HG02981 (cell line): Measurements from ENCODE around the gene LEFTY1.

Experiments
- ATAC-seq: cut with Tn5 transposase; IDR thresholded peaks from one replicate; pipeline ENCODE4 v1.9.1; 2021; ENCODE audit warnings: mild to moderate bottlenecking, moderate library complexity; ENCODE audit not compliant: unreplicated experiment

Gene LEFTY1

GRCh38 chr1:225874431-225874830, 14.5 kb downstream of the LEFTY1 start:
- ATAC-seq: no peak

- ATAC-seq: no peak
Observed at GRCh38 chr1:225873281-225873850, 15.6 kb downstream of the LEFTY1 start.

DNA sequence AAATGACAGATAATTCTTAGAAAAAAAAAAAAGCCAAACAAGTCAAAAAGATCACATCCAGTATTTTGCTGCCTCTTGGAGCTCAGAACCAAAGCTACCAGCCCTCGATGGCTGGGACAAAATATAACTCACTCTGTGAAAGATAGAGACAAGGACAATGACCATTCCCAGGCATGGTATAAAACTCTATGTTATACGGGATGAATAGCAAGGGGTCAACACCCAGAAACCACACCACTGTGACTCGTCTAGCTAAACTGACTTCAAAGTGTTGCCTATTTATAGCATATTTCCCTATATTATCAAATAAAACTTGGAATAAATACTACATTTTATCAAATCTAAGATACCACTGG, 16.9 kb downstream of the LEFTY1 start:
- ATAC-seq: no peak

DNA sequence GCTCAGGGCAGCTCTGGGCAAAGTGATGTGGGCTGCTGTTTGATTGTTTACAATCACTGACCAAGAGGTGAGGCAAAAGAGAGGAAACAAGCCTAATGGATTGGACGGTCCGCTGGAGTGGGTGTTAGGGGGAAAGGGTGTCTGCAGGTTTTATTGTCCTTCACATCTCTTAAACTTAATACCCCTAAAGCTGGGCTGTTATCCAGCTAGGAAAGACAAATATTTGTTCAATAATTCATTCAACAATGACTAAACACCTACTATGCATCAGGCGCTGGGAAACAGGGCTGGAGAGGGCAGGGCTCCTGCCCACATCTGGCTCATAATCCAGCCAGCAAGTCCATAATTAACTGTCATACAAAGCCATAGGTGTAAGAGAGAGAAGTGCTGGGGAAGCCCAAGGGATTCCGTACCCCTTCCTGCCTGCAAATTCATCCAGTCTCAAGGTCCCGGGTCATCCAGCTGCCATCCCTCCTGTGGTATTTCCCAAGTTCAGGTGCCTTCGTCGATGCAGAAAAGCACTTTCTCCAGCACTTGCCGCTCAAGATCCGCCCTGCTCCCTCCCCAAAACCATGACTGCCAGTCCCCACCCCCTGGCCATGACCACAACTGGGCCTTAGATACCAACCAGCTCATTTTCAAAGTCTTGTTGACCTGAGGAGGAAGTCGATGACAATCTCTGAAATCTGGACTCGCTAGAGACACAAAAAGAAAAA, 17.4 kb downstream of the LEFTY1 start:
- ATAC-seq: no peak

DNA sequence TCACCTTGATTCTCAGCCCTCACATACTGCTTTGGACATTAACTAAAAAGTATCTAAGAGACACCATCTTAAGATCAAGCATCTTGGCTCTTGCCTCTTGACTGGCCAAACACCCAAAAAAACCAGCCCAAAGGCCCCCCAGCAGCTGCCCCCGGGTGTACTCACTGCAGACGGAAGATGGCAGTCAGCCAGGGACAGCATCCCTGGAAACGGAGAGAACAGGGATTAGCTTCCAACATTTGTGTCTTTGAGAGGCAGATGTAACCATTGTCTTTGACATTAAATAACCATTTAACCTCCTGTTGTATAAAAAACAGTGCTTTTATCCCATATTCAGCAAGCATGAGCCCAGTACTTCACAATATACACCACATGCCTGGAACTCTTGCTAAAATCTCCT, 18.0 kb downstream of the LEFTY1 start:
- no peak for ATAC-seq

- no peak for ATAC-seq
Observed at GRCh38 chr1:225868631-225869330, 20.2 kb downstream of the LEFTY1 start.

DNA sequence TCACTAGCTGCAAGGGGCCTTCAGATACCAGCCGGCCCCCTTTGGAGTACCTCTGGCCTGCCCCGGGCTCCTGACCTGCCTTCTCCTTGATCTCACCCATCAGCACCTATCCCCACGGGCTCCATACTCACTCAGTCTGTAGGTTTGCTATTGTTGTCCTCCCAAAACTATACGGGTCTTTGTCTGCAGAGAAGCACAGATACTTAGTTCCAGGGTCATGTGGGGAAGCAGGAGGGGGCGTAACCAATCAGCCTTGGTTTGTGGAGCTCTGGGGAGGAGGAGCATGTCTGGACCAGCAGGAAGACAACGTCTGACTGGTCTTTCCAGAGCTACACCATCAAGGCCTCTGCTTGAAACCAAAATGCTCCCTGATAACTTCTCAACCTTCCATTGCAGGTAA, 22.0 kb downstream of the LEFTY1 start:
- no peak for ATAC-seq

- ATAC-seq: peak; percentile 64
Observed at GRCh38 chr1:225866061-225866837, 22.7 kb downstream of the LEFTY1 start.

GRCh38 chr1:225865514-225865913, 23.4 kb downstream of the LEFTY1 start:
- peak; percentile 19 for ATAC-seq

GRCh38 chr1:225863167-225863566, 25.8 kb downstream of the LEFTY1 start:
- no peak for ATAC-seq

- ATAC-seq: no peak
Observed at GRCh38 chr1:225862581-225862950, 26.4 kb downstream of the LEFTY1 start.

DNA sequence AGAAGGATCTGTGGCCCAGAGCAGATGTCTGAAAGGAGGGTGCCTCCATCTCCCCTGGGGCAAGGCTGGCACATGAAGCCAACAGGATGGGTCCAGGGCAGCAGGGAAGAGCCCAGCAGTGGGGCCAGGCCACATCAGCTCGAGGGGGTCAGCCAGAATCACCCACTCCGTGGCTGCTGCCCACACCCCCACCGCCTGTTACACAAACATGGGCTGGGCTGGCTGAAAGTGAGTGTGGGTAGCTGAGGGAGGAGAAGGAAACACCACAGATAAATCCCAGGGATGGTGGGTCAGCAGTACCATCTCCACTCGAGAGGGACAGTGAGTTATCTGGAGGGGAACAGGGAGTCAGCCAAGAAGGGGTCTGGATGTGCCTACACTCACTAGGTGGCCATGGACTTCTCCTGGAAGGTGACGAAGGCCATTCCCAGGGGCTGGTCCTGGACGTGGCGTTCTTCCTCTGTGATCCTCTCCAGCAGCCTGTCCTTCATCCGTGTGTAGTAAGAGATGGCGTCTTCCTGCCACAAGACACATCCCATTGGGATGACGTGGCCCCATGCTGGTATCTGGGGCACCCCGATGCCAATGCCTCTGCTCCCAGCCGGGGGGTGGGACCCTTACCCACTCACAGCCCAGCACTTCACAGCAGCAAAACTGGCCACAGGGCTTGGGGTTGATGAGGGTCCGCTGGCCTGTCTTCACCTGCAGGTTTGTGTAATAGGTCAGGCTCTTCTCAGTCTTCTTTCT, 26.9 kb downstream of the LEFTY1 start:
- no peak for ATAC-seq

DNA sequence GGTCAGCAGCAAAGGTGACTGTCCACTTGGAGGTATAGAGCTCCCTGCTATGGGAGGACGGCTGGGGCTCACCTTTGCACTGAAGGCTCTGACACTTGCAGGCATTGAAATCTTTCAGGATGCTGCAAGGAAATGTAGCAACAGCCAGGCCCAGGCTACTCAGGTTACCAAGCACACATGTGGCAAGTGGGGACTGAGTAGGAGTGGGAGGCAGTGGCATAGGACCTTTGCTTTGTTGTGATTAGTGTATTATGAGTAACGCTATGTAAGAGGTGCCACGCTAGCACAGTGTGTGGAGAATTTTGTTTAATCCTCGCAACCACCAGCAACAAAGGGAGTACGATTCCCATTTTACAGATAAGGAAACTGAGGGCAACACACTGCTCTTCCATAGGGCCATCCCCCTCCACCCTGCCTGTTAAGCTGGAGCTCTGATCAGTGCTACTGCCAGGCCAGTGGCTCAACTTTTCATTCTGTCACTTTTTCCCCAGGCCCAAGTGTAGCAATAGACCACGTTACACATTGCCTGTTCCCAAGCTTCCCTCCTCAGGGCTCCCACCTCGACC, 28.0 kb downstream of the LEFTY1 start:
- no peak for ATAC-seq

- no peak for ATAC-seq
Observed at GRCh38 chr1:225860107-225860506, 28.8 kb downstream of the LEFTY1 start.

GRCh38 chr1:225859151-225859550, 29.8 kb downstream of the LEFTY1 start:
- no peak for ATAC-seq

- no peak for ATAC-seq
Observed at GRCh38 chr1:225857256-225857655, 31.7 kb downstream of the LEFTY1 start.

GRCh38 chr1:225855503-225856300, 33.2 kb downstream of the LEFTY1 start:
- ATAC-seq: no peak

- ATAC-seq: no peak
Observed at GRCh38 chr1:225853441-225853840, 35.5 kb downstream of the LEFTY1 start.

DNA sequence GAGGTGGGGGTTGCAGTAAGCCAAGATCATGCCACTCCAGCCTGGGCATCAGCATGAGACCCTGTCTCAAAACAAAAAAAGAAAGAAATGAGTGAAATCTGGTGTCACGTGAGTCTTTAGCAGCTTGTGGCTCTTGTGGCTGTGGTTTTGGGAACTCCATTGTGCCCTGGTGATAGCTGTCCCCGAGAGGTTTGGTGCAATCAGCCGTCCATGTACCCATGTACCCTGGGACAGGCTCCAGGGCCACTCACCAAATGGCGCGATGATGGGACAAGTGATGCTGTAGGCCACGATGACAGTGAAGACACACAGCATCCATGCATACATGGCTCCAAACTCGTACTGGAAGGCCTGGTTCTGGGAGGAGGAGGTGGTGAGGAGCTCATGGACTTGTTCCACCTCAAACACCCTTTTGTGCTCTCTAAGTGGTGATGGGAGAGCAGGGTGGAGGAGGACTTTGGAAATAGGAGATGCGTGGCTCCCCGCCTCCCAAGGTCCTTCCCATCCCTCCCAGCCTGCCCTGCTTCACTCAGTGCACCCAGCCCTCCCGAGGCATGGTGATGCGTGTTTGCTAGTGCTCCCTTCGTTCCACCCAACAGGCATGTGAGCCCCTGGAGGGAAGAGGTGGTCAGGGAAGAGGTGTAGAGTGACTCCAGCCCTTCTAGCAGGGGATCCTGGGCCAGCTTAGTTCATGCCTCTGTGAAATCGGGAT, 36.4 kb downstream of the LEFTY1 start:
- no peak for ATAC-seq
